PFSK-1 (cell line): ENCODE measurements around the gene GDF10.

Source experiments
- POLR2AphosphoS5 ChIP-seq: IDR thresholded peaks from 2 replicates; pipeline ENCODE4 v1.6.1; 2012; ENCODE audit warnings: low read depth, mild to moderate bottlenecking, control low read depth, low read length, moderate library complexity
- TAF1 ChIP-seq: IDR thresholded peaks from 2 replicates; pipeline ENCODE4 v1.6.1; 2012; ENCODE audit warnings: low read length, control low read depth, borderline replicate concordance; ENCODE audit not compliant: insufficient read depth

DNA sequence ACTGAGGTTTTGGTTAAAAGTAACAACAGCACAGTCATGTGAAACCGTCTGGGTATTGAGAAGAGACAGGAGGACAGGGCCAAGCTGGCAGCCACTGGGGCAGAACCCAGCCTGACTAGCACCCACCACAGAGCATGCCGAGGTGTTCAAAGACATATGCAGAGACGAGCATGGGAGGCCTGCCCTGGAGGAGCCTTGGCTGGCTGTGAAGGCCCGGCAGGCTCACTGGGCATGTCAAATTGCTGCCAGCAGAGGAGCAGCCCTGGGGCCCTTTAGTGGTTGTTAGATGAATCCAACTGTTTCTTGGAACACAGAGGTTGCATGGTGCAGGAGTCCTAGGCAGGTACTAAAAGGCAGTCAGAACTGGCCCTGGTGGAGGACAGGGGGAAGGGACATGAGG lies 17.3 kb downstream of the GDF10 start:
- no peak for TF ChIP-seq TAF1
- TF ChIP-seq POLR2AphosphoS5, result no peak
